Caco-2 (cell line): Measurements from ENCODE around the gene SYTL2. TPM values are rescaled to one million over a fixed set of nuclear protein-coding genes. Genes with fewer than 3 reads are reported as not detected.

Source experiments
- BruUV-seq: library from RNA; stranded (reverse); fragments of 400-500 nt; replicated peaks from 2 replicates; lab custom pipeline; 2021; lab: Mats Ljungman, UMichigan
- CTCF ChIA-PET: fragments of 300-600 bp; sonication (Branson Sonifier 250); formaldehyde crosslinking; loops from one replicate; lab custom pipeline; 2022; ENCODE audit warnings: antibody characterized with exemption; lab: Charles Lee
- POLR2A ChIA-PET: fragments of 300-600 bp; sonication (Branson Sonifier 250); formaldehyde crosslinking; loops from one replicate; lab custom pipeline; 2022; ENCODE audit warnings: antibody characterized with exemption; lab: Charles Lee
- DNase-seq, 2 experiments: peaks; one replicate each; pipeline versions ENCODE4 v3.0.0 to v3.0.0-alpha.2; 2020 to 2022
- H3K27me3 ChIP-seq: replicated peaks from 2 replicates; pipeline ENCODE4 v1.6.0; 2011; ENCODE audit warnings: low read length; ENCODE audit not compliant: control insufficient read depth, insufficient read depth
- H3K36me3 ChIP-seq: 2 replicates; pipeline ENCODE4 v1.5.1; 2011; ENCODE audit warnings: low read length; ENCODE audit not compliant: control insufficient read depth, insufficient read depth
- H3K4me1 ChIP-seq: fragments of 250-450 bp; sonication (Bioruptor Pico); 2 replicates; pipeline ENCODE4 v1.5.1; 2020; ENCODE audit warnings: mild to moderate bottlenecking
- H3K4me3 ChIP-seq: 2 replicates; pipeline ENCODE4 v1.5.1; 2011; ENCODE audit warnings: low read depth, mild to moderate bottlenecking, control low read depth, low read length
- H3K9me3 ChIP-seq: fragments of 250-450 bp; sonication (Bioruptor Pico); 2 replicates; pipeline ENCODE4 v1.5.1; 2020; ENCODE audit warnings: mild to moderate bottlenecking, moderate library complexity
- H3K27ac Mint-ChIP-seq: one replicate; pipeline ENCODE4 v1.8.0; 2022; ENCODE audit warnings: mixed read lengths; ENCODE audit not compliant: unreplicated experiment
- H3K27me3 Mint-ChIP-seq: one replicate; pipeline ENCODE4 v1.8.0; 2022; ENCODE audit warnings: mixed read lengths; ENCODE audit not compliant: insufficient read depth, unreplicated experiment
- H3K36me3 Mint-ChIP-seq: one replicate; pipeline ENCODE4 v1.8.0; 2022; ENCODE audit warnings: mild to moderate bottlenecking, mixed read lengths; ENCODE audit not compliant: insufficient read depth, unreplicated experiment
- H3K4me1 Mint-ChIP-seq: one replicate; pipeline ENCODE4 v1.8.0; 2022; ENCODE audit warnings: low read depth, mixed read lengths; ENCODE audit not compliant: unreplicated experiment
- H3K4me3 Mint-ChIP-seq: one replicate; pipeline ENCODE4 v1.8.0; 2022; ENCODE audit warnings: mild to moderate bottlenecking, moderate library complexity, mixed read lengths; ENCODE audit not compliant: unreplicated experiment
- H3K9me3 Mint-ChIP-seq: one replicate; pipeline ENCODE4 v1.8.0; 2022; ENCODE audit warnings: mixed read lengths; ENCODE audit not compliant: unreplicated experiment
- CTCF ChIP-seq, 2 experiments: fragments of 200-600 bp in 1 of 2; IDR thresholded peaks; 1 replicate in 1 of 2; 2 replicates in 1 of 2; pipeline versions ENCODE4 v1.5.1 to v1.8.0; 2011 to 2022; ENCODE audit warnings: antibody characterized with exemption in 1 of 2, control low read depth in 1 of 2, inconsistent platforms in 1 of 2, low read depth in 1 of 2, low read length in 1 of 2, mild to moderate bottlenecking in 1 of 2, moderate library complexity in 1 of 2; ENCODE audit not compliant: insufficient read depth in 1 of 2, severe bottlenecking in 1 of 2, unreplicated experiment in 1 of 2
- intact Hi-C: fragments of 100-400 bp; cut with micrococcal nuclease; formaldehyde crosslinking; loops from one replicate; pipeline ENCODE4 v1.10.0; 2022; ENCODE audit not compliant: unreplicated experiment
- total RNA-seq: library from RNA; stranded (reverse); gene quantifications from 2 replicates; pipeline ENCODE4 v1.2.3, GENCODE V29; 2022

SYTL2 gene
- total RNA-seq, 1 experiment from 2014 or later = 110 TPM

DNA sequence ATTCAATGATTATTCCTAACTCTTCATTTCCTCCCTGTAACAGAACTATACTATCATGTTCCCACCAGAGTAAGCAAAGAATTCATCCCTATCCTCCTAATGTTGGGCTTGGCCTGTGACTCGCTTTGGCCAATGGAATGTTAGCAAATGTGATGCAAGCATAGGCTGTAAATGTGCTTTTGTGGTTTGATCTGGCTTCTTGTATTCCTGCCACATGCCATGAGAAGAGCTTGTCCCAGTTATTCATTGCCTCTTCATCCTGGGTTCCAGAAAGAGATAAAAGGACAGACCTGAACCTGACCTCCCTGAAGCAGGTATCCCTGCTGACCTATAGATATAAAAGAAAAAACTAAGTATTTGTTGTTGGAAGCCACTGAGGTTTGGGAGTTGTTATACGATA lies 51.0 kb downstream of the SYTL2 start:
- Mint-ChIP-seq H3K4me1 (peaks cover 35% of the 10 kb centered on the region), H3K4me3 (no peak overlapping the region), H3K27me3 (no peaks in the 10 kb centered on the region), H3K27ac (peak overlapping the region; percentile 43), H3K36me3 (peaks cover 41% of the 10 kb centered on the region), H3K9me3 (no peaks in the 10 kb centered on the region)
- no peaks in the 10 kb centered on the region for H3K9me3 ChIP-seq
- BruUV-seq = no TSS peak
- ChIA-PET CTCF (no interaction called here), POLR2A (interaction anchor here (0.7 kb wide), 1 partner anchor 132 kb away, joined by 4 read pairs; the partner anchor contains the start of gene TMEM126B)
- H3K4me1 ChIP-seq = peaks cover 8% of the 10 kb centered on the region
- no peaks in the 10 kb centered on the region for H3K27me3 ChIP-seq
- intact Hi-C loops = loop anchor here (2.0 kb wide), 1 partner anchor 17 kb away; no protein-coding TSS in a partner anchor
- TF ChIP-seq CTCF (IDR thresholded peaks at IDR 0.05; ENCODE audit: insufficient read depth in 1 of 2, low read depth in 1 of 2, low read length in 1 of 2, severe bottlenecking in 1 of 2, unreplicated experiment in 1 of 2) = no peak
- no peak overlapping the region for H3K4me3 ChIP-seq
- peaks cover 3% of the 10 kb centered on the region for H3K36me3 ChIP-seq
- peak in 1 of 2 experiments; percentile 47 for DNase-seq

GRCh38 chr11:85758480-85759039 lies 52.4 kb downstream of the SYTL2 start:
- POLR2A ChIA-PET = no interaction called here
- TF ChIP-seq CTCF (IDR thresholded peaks at IDR 0.05; ENCODE audit: insufficient read depth in 1 of 2, low read depth in 1 of 2, low read length in 1 of 2, severe bottlenecking in 1 of 2, unreplicated experiment in 1 of 2) = no peak
- no peak overlapping the region for H3K4me3 Mint-ChIP-seq
- H3K27ac Mint-ChIP-seq = no peak overlapping the region
- Histone ChIP-seq H3K36me3 (peaks cover 3% of the 10 kb centered on the region), H3K4me1 (peaks cover 8% of the 10 kb centered on the region), H3K4me3 (no peak overlapping the region), H3K9me3 (no peaks in the 10 kb centered on the region), H3K27me3 (no peaks in the 10 kb centered on the region)
- H3K27me3 Mint-ChIP-seq = no peaks in the 10 kb centered on the region
- CTCF ChIA-PET = interaction anchor here (0.7 kb wide), 1 partner anchor 602 kb away, joined by 3 read pairs; no protein-coding TSS in a partner anchor
- H3K36me3 Mint-ChIP-seq = peaks cover 44% of the 10 kb centered on the region
- peaks cover 27% of the 10 kb centered on the region for H3K4me1 Mint-ChIP-seq
- intact Hi-C loops = no loop called here
- no peak for DNase-seq
- no TSS peak for BruUV-seq
- H3K9me3 Mint-ChIP-seq = no peaks in the 10 kb centered on the region

GRCh38 chr11:85758026-85758425 lies 52.9 kb downstream of the SYTL2 start:
- H3K27me3 ChIP-seq = no peaks in the 10 kb centered on the region
- ChIA-PET CTCF (interaction anchor here (0.7 to 1.0 kb wide), 2 partner anchors 51 to 603 kb away, joined by 3 read pairs; no protein-coding TSS in a partner anchor), POLR2A (no interaction called here)
- Mint-ChIP-seq H3K4me1 (peaks cover 27% of the 10 kb centered on the region), H3K9me3 (no peaks in the 10 kb centered on the region), H3K36me3 (peaks cover 48% of the 10 kb centered on the region), H3K4me3 (no peak overlapping the region), H3K27ac (no peak overlapping the region), H3K27me3 (no peaks in the 10 kb centered on the region)
- H3K4me3 ChIP-seq = no peak overlapping the region
- no peaks in the 10 kb centered on the region for H3K9me3 ChIP-seq
- intact Hi-C loops = no loop called here
- no peak for DNase-seq
- peaks cover 8% of the 10 kb centered on the region for H3K4me1 ChIP-seq
- H3K36me3 ChIP-seq = peaks cover 3% of the 10 kb centered on the region
- no peak for TF ChIP-seq CTCF (IDR thresholded peaks at IDR 0.05; ENCODE audit: insufficient read depth in 1 of 2, low read depth in 1 of 2, low read length in 1 of 2, severe bottlenecking in 1 of 2, unreplicated experiment in 1 of 2)
- BruUV-seq = no TSS peak
